Endometrium (tissue), 2 donors: ENCODE data around the gene SETMAR.
"Not testable (repeated sequence)": the region's sequence is repeated elsewhere in the genome, so short reads cannot be mapped to it uniquely, and the experiment has no call there.

ENCODE experiments used
- FAIRE-seq: peaks from 2 replicates; lab custom pipeline; 2012; peaks lifted over from hg19 to GRCh38; lab: Jason Lieb, UNC
- donor health status: control.
- donor health status: control.

The SETMAR gene

GRCh38 chr3:4313606-4314293, 10.6 kb downstream of the SETMAR start:
- FAIRE-seq, result no peak

- FAIRE-seq, result no peak
These were observed 11.5 kb downstream of the SETMAR start for GRCh38 chr3:4314688-4315087.

GRCh38 chr3:4320096-4320911, 17.1 kb downstream of the SETMAR start:
- FAIRE-seq, result peak; percentile 96

- no peak for FAIRE-seq
These were observed 18.6 kb downstream of the SETMAR start for GRCh38 chr3:4321732-4322131.

- FAIRE-seq, result no peak
These were observed 19.5 kb downstream of the SETMAR start for GRCh38 chr3:4322635-4323034.

- FAIRE-seq, result no peak
These were observed 20.3 kb downstream of the SETMAR start for GRCh38 chr3:4323246-4324027.

- FAIRE-seq, result no peak
These were observed 23.7 kb downstream of the SETMAR start for GRCh38 chr3:4326868-4327267.

- FAIRE-seq, result not testable (repeated sequence)
These were observed 26.6 kb downstream of the SETMAR start for GRCh38 chr3:4329806-4330205.

- FAIRE-seq, result no peak
These were observed 28.9 kb downstream of the SETMAR start for GRCh38 chr3:4332111-4332510.

- no peak for FAIRE-seq
These were observed 29.4 kb downstream of the SETMAR start for GRCh38 chr3:4332574-4332973.

GRCh38 chr3:4332991-4333390, 29.8 kb downstream of the SETMAR start:
- no peak for FAIRE-seq

GRCh38 chr3:4334548-4334947, 31.4 kb downstream of the SETMAR start:
- no peak for FAIRE-seq

- no peak for FAIRE-seq
These were observed 32.8 kb downstream of the SETMAR start for GRCh38 chr3:4335840-4336562.

- no peak for FAIRE-seq
These were observed 33.8 kb downstream of the SETMAR start for GRCh38 chr3:4336850-4337546.

GRCh38 chr3:4338751-4339150, 35.6 kb downstream of the SETMAR start:
- FAIRE-seq, result no peak

- no peak for FAIRE-seq
These were observed 36.9 kb downstream of the SETMAR start for GRCh38 chr3:4340077-4340410.

- no peak for FAIRE-seq
These were observed 37.5 kb downstream of the SETMAR start for GRCh38 chr3:4340411-4341335.

GRCh38 chr3:4341336-4341675, 38.1 kb downstream of the SETMAR start:
- FAIRE-seq, result no peak

- FAIRE-seq, result no peak
These were observed 40.1 kb downstream of the SETMAR start for GRCh38 chr3:4343258-4343657.

- no peak for FAIRE-seq
These were observed 47.6 kb downstream of the SETMAR start for GRCh38 chr3:4350789-4351163.
